Measurements from ENCODE around the gene MT1E.
"Not testable (repeated sequence)": the region's sequence is repeated elsewhere in the genome, so short reads cannot be mapped to it uniquely, and the experiment has no call there.

The MT1E gene

GRCh38 chr16:56672761-56673536, 47.4 kb downstream of the MT1E start:
- DNase-seq (ENCODE audit: low spot score): no peak

GRCh38 chr16:56673921-56674320, 48.3 kb downstream of the MT1E start:
- no peak for DNase-seq (ENCODE audit: low spot score)

GRCh38 chr16:56674570-56674969, 49.0 kb downstream of the MT1E start:
- not testable (repeated sequence) for DNase-seq (ENCODE audit: low spot score)

GRCh38 chr16:56675685-56676210, 50.2 kb downstream of the MT1E start:
- DNase-seq (ENCODE audit: low spot score): no peak
